ENCODE measurements around the gene SELENOW. TPM values are rescaled to one million over a fixed set of nuclear protein-coding genes. Genes with fewer than 3 reads are reported as not detected.

The SELENOW gene
- total RNA-seq, 1 donor from 2014 or later = 165 TPM

- no peak overlapping the region for H3K4me3 ChIP-seq (ENCODE audit: low read depth, low read length)
- no peak for TF ChIP-seq CTCF (conservative IDR thresholded peaks at IDR 0.05; ENCODE audit: low read depth, low read length)
- DNase-seq (ENCODE audit: low read depth) = no peak
These were observed 54.2 kb downstream of the SELENOW start for GRCh38 chr19:47832723-47833122.

Other genes starting within 250 kb of the SELENOW start
- not detected in 2 replicates for gene ZNF541, start 205.6 kb upstream of the SELENOW start, total RNA-seq
- 2.1 and 2.7 TPM in 2 replicates for gene BICRA, start 169.6 kb upstream of the SELENOW start, total RNA-seq
- gene EHD2, start 65.3 kb upstream of the SELENOW start, total RNA-seq = 33.6 and 58.9 TPM in 2 replicates
- gene NOP53, start 33.2 kb upstream of the SELENOW start, total RNA-seq = 192 and 247 TPM in 2 replicates
- not detected in 2 replicates for gene TPRX1, start 25.8 kb downstream of the SELENOW start, total RNA-seq
- gene CRX, start 43.2 kb downstream of the SELENOW start, total RNA-seq = not detected in 2 replicates
- gene TPRX2, start 80.5 kb downstream of the SELENOW start, total RNA-seq = not detected in 2 replicates
- not detected in 2 replicates for gene SULT2A1, start 107.6 kb downstream of the SELENOW start, total RNA-seq
- not detected in 2 replicates for gene BSPH1, start 213.5 kb downstream of the SELENOW start, total RNA-seq
- not detected in 2 replicates for gene ELSPBP1, start 215.9 kb downstream of the SELENOW start, total RNA-seq